GM12873 (cell line): Measurements from ENCODE around the gene GPR87.

ENCODE experiments used
- CTCF ChIP-seq: IDR thresholded peaks from 2 replicates; pipeline ENCODE4 v1.5.1; 2012; ENCODE audit warnings: low read depth, mild to moderate bottlenecking, moderate library complexity, low read length, control low read depth; ENCODE audit not compliant: insufficient read depth; ENCODE audit errors: missing control alignments

The GPR87 gene

GRCh38 chr3:151347432-151347831, 30.8 kb upstream of the GPR87 start:
- TF ChIP-seq CTCF, result no peak

GRCh38 chr3:151346292-151346691, 29.7 kb upstream of the GPR87 start:
- no peak for TF ChIP-seq CTCF

GRCh38 chr3:151345859-151346258, 29.2 kb upstream of the GPR87 start:
- TF ChIP-seq CTCF, result no peak

GRCh38 chr3:151331696-151332095, 15.1 kb upstream of the GPR87 start:
- no peak for TF ChIP-seq CTCF

- no peak for TF ChIP-seq CTCF
Observed at GRCh38 chr3:151330899-151331298, 14.3 kb upstream of the GPR87 start.

- no peak for TF ChIP-seq CTCF
Observed at GRCh38 chr3:151330379-151330778, 13.8 kb upstream of the GPR87 start.

GRCh38 chr3:151329363-151329762, 12.7 kb upstream of the GPR87 start, which contains the start of gene P2RY13:
TSS of gene P2RY13 (minus strand) at chr3:151329549. CDS start at chr3:151329528, 21 bp downstream.
- TF ChIP-seq CTCF, result no peak

GRCh38 chr3:151328298-151328995, 11.8 kb upstream of the GPR87 start:
- TF ChIP-seq CTCF, result no peak
